Mesenchymal stem cell (in vitro differentiated cells and primary cell): ENCODE measurements around the gene ICOS.
"Not testable (repeated sequence)": the region's sequence is repeated elsewhere in the genome, so short reads cannot be mapped to it uniquely, and the experiment has no call there.

ENCODE experiments used
- DNase-seq: peaks from one replicate; pipeline ENCODE4 v3.0.0-alpha.2; 2013
- H2AFZ ChIP-seq: one replicate; pipeline ENCODE4 v1.6.1; 2013; ENCODE audit warnings: low read depth, mild to moderate bottlenecking, control low read depth, inconsistent platforms, low read length, moderate library complexity
- H2AK5ac ChIP-seq: 2 replicates; pipeline ENCODE4 v1.6.1; 2013; ENCODE audit warnings: low read length, moderate library complexity, mild to moderate bottlenecking, inconsistent platforms; ENCODE audit not compliant: severe bottlenecking
- H2BK120ac ChIP-seq: one replicate; pipeline ENCODE4 v1.6.1; 2013; ENCODE audit warnings: low read depth, mild to moderate bottlenecking, inconsistent platforms, low read length, moderate library complexity
- H2BK12ac ChIP-seq, 2 experiments: one replicate each; pipeline ENCODE4 v1.6.1; 2013; ENCODE audit warnings: inconsistent platforms in 2 of 2, low read length in 2 of 2, mild to moderate bottlenecking in 2 of 2, moderate library complexity in 2 of 2, control low read depth in 1 of 2
- H2BK15ac ChIP-seq: one replicate; pipeline ENCODE4 v1.6.1; 2013; ENCODE audit warnings: mild to moderate bottlenecking, low read depth, inconsistent platforms; ENCODE audit not compliant: poor library complexity, severe bottlenecking
- H2BK5ac ChIP-seq: 2 replicates; pipeline ENCODE4 v1.6.1; 2013; ENCODE audit warnings: low read depth, mild to moderate bottlenecking, low read length, control low read depth, inconsistent platforms; ENCODE audit not compliant: poor library complexity, severe bottlenecking
- H3K14ac ChIP-seq, 2 experiments: one replicate each; pipeline ENCODE4 v1.6.1; 2013; ENCODE audit warnings: inconsistent platforms in 2 of 2, low read length in 2 of 2, control low read depth in 1 of 2, mild to moderate bottlenecking in 1 of 2, moderate library complexity in 1 of 2
- H3K18ac ChIP-seq, 2 experiments: one replicate each; pipeline ENCODE4 v1.6.1; 2013; ENCODE audit warnings: inconsistent platforms in 2 of 2, low read length in 2 of 2, control low read depth in 1 of 2, low read depth in 1 of 2, mild to moderate bottlenecking in 1 of 2
- H3K23ac ChIP-seq, 2 experiments: one replicate each; pipeline ENCODE4 v1.6.1; 2013; ENCODE audit warnings: inconsistent platforms in 2 of 2, low read length in 2 of 2, mild to moderate bottlenecking in 2 of 2, moderate library complexity in 2 of 2, control low read depth in 1 of 2
- H3K27ac ChIP-seq: 2 replicates; pipeline ENCODE4 v1.5.1; 2013; ENCODE audit warnings: mild to moderate bottlenecking, moderate library complexity, low read length, control low read depth, inconsistent platforms; ENCODE audit not compliant: poor library complexity, severe bottlenecking
- H3K27me3 ChIP-seq, 2 experiments: 2 replicates each; pipeline versions ENCODE4 v1.6.1 to v1.7.0; 2013; ENCODE audit warnings: low read length in 2 of 2, mild to moderate bottlenecking in 2 of 2, moderate library complexity in 2 of 2, control low read depth in 1 of 2, inconsistent platforms in 1 of 2; ENCODE audit not compliant: control insufficient read depth in 1 of 2, insufficient read depth in 1 of 2
- H3K36me3 ChIP-seq, 2 experiments: 2 replicates each; pipeline versions ENCODE4 v1.6.1 to v1.7.0; 2013; ENCODE audit warnings: low read length in 2 of 2, control low read depth in 1 of 2, inconsistent platforms in 1 of 2, low read depth in 1 of 2, mild to moderate bottlenecking in 1 of 2; ENCODE audit not compliant: insufficient read depth in 2 of 2, control insufficient read depth in 1 of 2
- H3K4ac ChIP-seq, 2 experiments: one replicate each; pipeline ENCODE4 v1.6.1; 2013; ENCODE audit warnings: inconsistent platforms in 2 of 2, low read length in 2 of 2, mild to moderate bottlenecking in 2 of 2, moderate library complexity in 2 of 2, control low read depth in 1 of 2, low read depth in 1 of 2
- H3K4me1 ChIP-seq: 2 replicates; pipeline ENCODE4 v1.6.1; 2013; ENCODE audit warnings: low read depth, low read length, control low read depth; ENCODE audit not compliant: control insufficient read depth, insufficient read depth
- H3K4me2 ChIP-seq: 2 replicates; pipeline ENCODE4 v1.6.1; 2013; ENCODE audit warnings: low read length, mild to moderate bottlenecking, inconsistent platforms; ENCODE audit not compliant: poor library complexity, severe bottlenecking
- H3K4me3 ChIP-seq, 2 experiments: 2 replicates each; pipeline versions ENCODE4 v1.5.1 to v1.7.0; 2013; ENCODE audit warnings: low read length in 2 of 2, mild to moderate bottlenecking in 2 of 2, control low read depth in 1 of 2, low read depth in 1 of 2; ENCODE audit not compliant: insufficient read depth in 1 of 2
- H3K79me1 ChIP-seq: replicated peaks from 2 replicates; pipeline ENCODE4 v1.6.1; 2013; ENCODE audit warnings: mild to moderate bottlenecking, control low read depth, low read length, inconsistent platforms; ENCODE audit not compliant: poor library complexity, severe bottlenecking
- H3K9ac ChIP-seq: 2 replicates; pipeline ENCODE4 v1.7.0; 2013; ENCODE audit warnings: mild to moderate bottlenecking, low read length, moderate library complexity
- H3K9me3 ChIP-seq: 2 replicates; pipeline ENCODE4 v1.7.0; 2013; ENCODE audit warnings: mild to moderate bottlenecking, low read length; ENCODE audit not compliant: control insufficient read depth
- H4K8ac ChIP-seq: one replicate; pipeline ENCODE4 v1.6.1; 2013; ENCODE audit warnings: inconsistent platforms, mild to moderate bottlenecking, low read length, moderate library complexity
- H4K91ac ChIP-seq: one replicate; pipeline ENCODE4 v1.6.1; 2013; ENCODE audit warnings: mild to moderate bottlenecking, low read length, inconsistent platforms
- WGBS: methylation state at CpG from one replicate; pipeline ENCODE4 v1.1.7; 2013; ENCODE audit warnings: mixed read lengths; 5-methylcytosine and 5-hydroxymethylcytosine counted together

The ICOS gene

GRCh38 chr2:203960811-203961210, 24.2 kb downstream of the ICOS start:
- Histone ChIP-seq H3K4me3 (no peak overlapping the region), H3K4ac (no peak overlapping the region), H2BK120ac (no peak overlapping the region), H2AFZ (no peak overlapping the region), H3K79me1 (no peaks in the 10 kb centered on the region), H2BK15ac (no peak overlapping the region), H3K18ac (no peak overlapping the region), H2BK5ac (no peak overlapping the region), H3K4me2 (no peak overlapping the region), H3K9ac (no peak overlapping the region), H3K27ac (no peak overlapping the region), H3K27me3 (no peaks in the 10 kb centered on the region), H3K23ac (no peak overlapping the region), H2BK12ac (no peak overlapping the region), H2AK5ac (no peak overlapping the region), H4K91ac (no peak overlapping the region), H3K36me3 (no peaks in the 10 kb centered on the region), H3K9me3 (no peaks in the 10 kb centered on the region), H3K14ac (no peak overlapping the region), H3K4me1 (no peaks in the 10 kb centered on the region), H4K8ac (no peak overlapping the region)
- no peak for DNase-seq
- WGBS, result 82% methylated on average over 1 of the region's 2 CpGs

GRCh38 chr2:203965190-203965589, 28.6 kb downstream of the ICOS start:
- not testable (repeated sequence) for H3K4me1 ChIP-seq, H2BK15ac ChIP-seq, H2BK120ac ChIP-seq, H2BK5ac ChIP-seq, H3K9ac ChIP-seq, H3K23ac ChIP-seq, H3K27ac ChIP-seq, DNase-seq, H3K14ac ChIP-seq, H3K79me1 ChIP-seq, H2AFZ ChIP-seq, H3K4me3 ChIP-seq, H3K36me3 ChIP-seq, H2AK5ac ChIP-seq, H3K4me2 ChIP-seq, H2BK12ac ChIP-seq, H3K4ac ChIP-seq, H3K9me3 ChIP-seq, H4K8ac ChIP-seq, H4K91ac ChIP-seq, H3K18ac ChIP-seq
- peaks cover 5 to 18% of the 10 kb centered on the region in 2 experiments for H3K27me3 ChIP-seq
- WGBS, result 87% methylated on average over 7 of the region's 7 CpGs

GRCh38 chr2:203971251-203971650, 34.7 kb downstream of the ICOS start:
- DNase-seq, result no peak
- H2BK15ac ChIP-seq, result no peak overlapping the region
- no peaks in the 10 kb centered on the region for H3K79me1 ChIP-seq
- H3K18ac ChIP-seq, result no peak overlapping the region
- H3K9ac ChIP-seq, result no peak overlapping the region
- H3K27me3 ChIP-seq, result peaks cover 10 to 34% of the 10 kb centered on the region in 2 experiments
- no peak overlapping the region for H3K23ac ChIP-seq
- no peak overlapping the region for H4K91ac ChIP-seq
- H2AFZ ChIP-seq, result no peak overlapping the region
- no peaks in the 10 kb centered on the region for H3K9me3 ChIP-seq
- no peaks in the 10 kb centered on the region for H3K4me1 ChIP-seq
- 80% methylated on average over 5 of the region's 5 CpGs for WGBS
- H3K4me2 ChIP-seq, result no peak overlapping the region
- no peak overlapping the region for H2BK5ac ChIP-seq
- no peaks in the 10 kb centered on the region for H3K36me3 ChIP-seq
- no peak overlapping the region for H2AK5ac ChIP-seq
- H3K14ac ChIP-seq, result no peak overlapping the region
- no peak overlapping the region for H2BK12ac ChIP-seq
- H2BK120ac ChIP-seq, result no peak overlapping the region
- H3K4me3 ChIP-seq, result no peak overlapping the region
- no peak overlapping the region for H4K8ac ChIP-seq
- no peak overlapping the region for H3K4ac ChIP-seq
- no peak overlapping the region for H3K27ac ChIP-seq

- Histone ChIP-seq H3K18ac (no peak overlapping the region), H3K27me3 (peaks cover 10 to 34% of the 10 kb centered on the region in 2 experiments), H3K4ac (no peak overlapping the region), H2BK5ac (no peak overlapping the region), H2BK15ac (no peak overlapping the region), H3K27ac (no peak overlapping the region), H3K4me3 (no peak overlapping the region), H3K36me3 (no peaks in the 10 kb centered on the region), H3K9ac (no peak overlapping the region), H3K14ac (no peak overlapping the region), H3K4me2 (no peak overlapping the region), H3K23ac (no peak overlapping the region), H3K4me1 (no peaks in the 10 kb centered on the region), H2AK5ac (no peak overlapping the region), H2BK12ac (no peak overlapping the region), H4K8ac (no peak overlapping the region), H3K79me1 (no peaks in the 10 kb centered on the region), H4K91ac (no peak overlapping the region), H2AFZ (no peak overlapping the region), H2BK120ac (no peak overlapping the region), H3K9me3 (no peaks in the 10 kb centered on the region)
- no peak for DNase-seq
Measured at GRCh38 chr2:203972066-203972465, 35.5 kb downstream of the ICOS start.
